C4-2B (cell line): ENCODE results near the gene XKR7.

ENCODE experiments used
- H3K27ac ChIP-seq: fragments of 450-650 bp; 2 replicates; pipeline ENCODE4 v1.5.1; 2017
- CTCF ChIP-seq: fragments of 450-650 bp; conservative IDR thresholded peaks from 2 replicates; pipeline ENCODE4 v1.5.1; 2017; ENCODE audit warnings: mild to moderate bottlenecking
- ZFX ChIP-seq: fragments of 450-650 bp; IDR thresholded peaks from 2 replicates; pipeline ENCODE4 v1.6.1; 2017

Gene XKR7

GRCh38 chr20:31992086-31992485, 24.1 kb downstream of the XKR7 start:
- TF ChIP-seq CTCF (no peak), ZFX (no peak)
- H3K27ac ChIP-seq, result no peak overlapping the region

DNA sequence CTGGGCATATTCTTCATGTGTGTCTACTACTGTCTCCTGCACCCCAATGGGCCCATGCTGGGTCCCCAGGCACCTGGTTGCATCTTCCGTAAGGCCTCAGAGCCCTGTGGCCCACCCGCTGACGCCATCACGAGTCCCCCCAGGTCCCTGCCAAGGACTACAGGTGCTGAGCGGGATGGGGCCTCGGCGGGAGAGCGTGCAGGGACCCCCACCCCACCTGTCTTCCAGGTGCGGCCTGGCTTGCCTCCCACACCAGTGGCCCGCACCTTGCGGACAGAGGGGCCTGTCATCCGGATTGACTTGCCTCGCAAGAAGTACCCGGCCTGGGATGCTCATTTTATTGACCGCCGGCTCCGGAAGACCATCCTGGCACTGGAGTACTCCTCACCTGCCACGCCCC, 29.0 kb downstream of the XKR7 start:
- no peak for TF ChIP-seq CTCF
- no peak overlapping the region for H3K27ac ChIP-seq

DNA sequence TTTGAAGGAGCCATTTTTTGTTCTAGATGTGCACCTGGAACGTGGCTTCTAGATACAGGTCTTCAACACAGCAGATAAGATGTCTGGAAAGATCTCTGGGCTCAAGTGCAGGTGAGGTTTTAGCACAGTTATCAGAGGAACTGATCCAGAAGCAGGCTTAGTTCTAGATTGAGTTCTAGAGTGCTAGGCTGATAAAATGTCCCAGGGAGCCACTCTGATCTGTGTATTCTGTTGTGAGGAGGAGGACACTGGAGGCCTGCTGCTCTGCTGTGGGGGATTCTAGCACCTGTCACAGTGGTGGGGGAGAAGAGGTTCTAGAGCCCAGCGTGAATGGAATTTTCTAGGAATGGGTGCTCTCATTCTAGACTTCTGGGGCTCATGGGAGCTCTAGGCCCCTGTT, 30.3 kb downstream of the XKR7 start:
- TF ChIP-seq CTCF (no peak), ZFX (no peak)
- H3K27ac ChIP-seq, result no peak overlapping the region

DNA sequence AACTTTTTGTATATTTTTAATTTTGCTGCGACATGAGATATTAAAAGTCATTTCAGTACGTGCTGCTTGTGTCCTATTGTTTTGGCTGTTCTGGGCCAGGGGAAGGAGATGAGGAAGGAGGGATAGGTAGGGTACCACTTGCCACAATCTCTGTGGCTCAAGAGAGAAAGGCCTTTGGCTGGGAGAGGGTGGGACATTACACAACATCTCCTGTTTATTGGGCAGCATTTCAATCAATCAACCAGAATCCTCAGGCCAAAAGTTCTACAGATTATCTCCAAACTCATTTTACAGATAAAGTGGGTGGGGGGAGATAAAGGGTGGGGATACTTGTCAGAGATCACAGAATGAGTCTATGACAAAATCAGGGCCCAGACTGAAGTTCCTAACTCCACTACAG, 35.4 kb downstream of the XKR7 start:
- TF ChIP-seq CTCF (no peak), ZFX (no peak)
- H3K27ac ChIP-seq, result no peak overlapping the region

GRCh38 chr20:32004963-32005362, 37.0 kb downstream of the XKR7 start:
- TF ChIP-seq CTCF (no peak), ZFX (no peak)
- no peak overlapping the region for H3K27ac ChIP-seq

DNA sequence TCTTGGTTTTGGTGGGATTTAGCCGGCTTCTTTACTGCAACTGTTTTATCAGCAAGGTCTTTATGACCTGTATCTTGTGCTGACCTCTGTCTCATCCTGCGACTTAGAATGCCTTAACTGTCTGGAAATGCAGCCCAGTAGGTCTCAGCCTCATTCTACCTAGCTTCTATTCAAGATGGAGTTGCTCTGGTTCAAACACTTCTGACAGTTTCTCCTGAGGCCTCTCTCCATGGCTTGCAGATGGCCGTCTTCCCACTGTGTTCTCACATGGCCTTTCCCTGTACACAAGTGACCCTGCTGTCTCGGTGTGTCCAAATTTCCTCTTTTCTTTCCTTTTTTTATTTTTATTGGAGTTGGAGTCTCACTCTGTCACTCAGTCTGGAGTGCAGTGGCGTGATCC, 38.1 kb downstream of the XKR7 start:
- no peak overlapping the region for H3K27ac ChIP-seq
- no peak for TF ChIP-seq ZFX
- no peak for TF ChIP-seq CTCF

DNA sequence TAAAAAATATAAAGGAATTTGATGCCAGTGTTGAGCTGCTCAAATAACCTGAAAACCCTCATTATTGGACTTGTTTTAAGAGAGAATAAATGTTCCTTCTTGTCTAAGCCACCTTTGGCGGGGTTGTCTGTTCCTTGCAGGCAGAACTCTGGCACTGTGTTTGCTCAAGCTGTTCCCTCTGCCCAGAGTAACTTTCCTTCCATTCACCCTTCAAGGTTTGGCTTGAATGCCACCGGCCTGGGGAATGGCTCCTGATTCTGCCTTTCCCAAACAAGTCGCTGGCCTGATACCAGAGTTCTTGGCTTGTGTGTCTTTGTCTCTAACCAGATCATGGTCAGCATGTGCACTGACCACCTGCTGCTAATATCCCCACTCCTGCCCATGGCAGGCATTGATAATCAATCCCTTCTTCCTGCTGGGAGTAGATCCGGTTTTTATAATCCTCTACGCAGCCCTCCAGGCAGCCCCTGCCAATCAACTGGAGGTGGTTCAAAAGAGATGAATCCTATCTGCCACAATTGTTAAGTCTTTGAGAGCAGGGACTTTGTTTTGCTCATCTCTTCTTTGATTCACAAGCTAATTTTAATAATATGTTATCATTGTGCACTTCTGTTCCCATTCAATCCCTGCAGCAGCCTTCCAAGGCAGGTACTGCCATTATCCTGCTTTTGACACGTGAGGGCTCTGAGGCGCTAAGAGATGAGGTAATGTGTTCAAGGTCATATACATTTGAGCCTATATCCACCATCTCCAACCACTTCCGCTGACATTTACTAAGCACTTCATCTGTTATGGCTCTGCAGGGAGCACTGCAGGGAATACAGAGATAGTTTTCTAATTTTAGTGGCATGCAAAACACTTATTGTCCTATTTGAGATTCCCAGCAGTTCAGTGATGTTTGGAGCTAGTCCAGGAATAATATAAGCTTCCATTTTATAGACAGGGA, 39.2 kb downstream of the XKR7 start:
- H3K27ac ChIP-seq, result no peak overlapping the region
- TF ChIP-seq ZFX, result no peak
- no peak for TF ChIP-seq CTCF
